GM19467 (cell line): ENCODE measurements around the gene HILPDA.

Experiments
- ATAC-seq: cut with Tn5 transposase; IDR thresholded peaks from one replicate; pipeline ENCODE4 v1.9.1; 2021; ENCODE audit warnings: mild to moderate bottlenecking, moderate library complexity; ENCODE audit not compliant: unreplicated experiment

Gene HILPDA

GRCh38 chr7:128455543-128456254, at the start of gene HILPDA:
HILPDA (plus strand) TSS chr7:128455878; CDS start chr7:128457269, 1,391 bp downstream.
- peak; percentile 91 for ATAC-seq

- no peak for ATAC-seq
These were observed 49.1 kb upstream of the HILPDA start for GRCh38 chr7:128406314-128407232.

- no peak for ATAC-seq
These were observed 48.5 kb upstream of the HILPDA start for GRCh38 chr7:128407233-128407589.

GRCh38 chr7:128407751-128408708, 47.6 kb upstream of the HILPDA start:
- no peak for ATAC-seq

- ATAC-seq: no peak
These were observed 46.7 kb upstream of the HILPDA start for GRCh38 chr7:128408709-128409595.

GRCh38 chr7:128409596-128410450, 45.9 kb upstream of the HILPDA start, which contains the start of gene IMPDH1:
IMPDH1 (minus strand) TSS chr7:128409982; CDS start chr7:128409901, 81 bp downstream.
- peak; percentile 79 for ATAC-seq

- no peak for ATAC-seq
These were observed 45.3 kb upstream of the HILPDA start for GRCh38 chr7:128410451-128410753.

- ATAC-seq: no peak
These were observed 40.4 kb upstream of the HILPDA start for GRCh38 chr7:128415217-128415785.

- no peak for ATAC-seq
These were observed 38.6 kb upstream of the HILPDA start for GRCh38 chr7:128417071-128417470.

- ATAC-seq: no peak
These were observed 36.4 kb upstream of the HILPDA start for GRCh38 chr7:128419257-128419656.

GRCh38 chr7:128420773-128421172, 34.9 kb upstream of the HILPDA start:
- ATAC-seq: no peak

GRCh38 chr7:128421384-128421783, 34.3 kb upstream of the HILPDA start:
- ATAC-seq: no peak

- no peak for ATAC-seq
These were observed 33.6 kb upstream of the HILPDA start for GRCh38 chr7:128422037-128422436.

GRCh38 chr7:128422842-128423241, 32.8 kb upstream of the HILPDA start:
- no peak for ATAC-seq

GRCh38 chr7:128424686-128425275, 30.9 kb upstream of the HILPDA start:
- no peak for ATAC-seq

- no peak for ATAC-seq
These were observed 29.8 kb upstream of the HILPDA start for GRCh38 chr7:128425850-128426249.

GRCh38 chr7:128427289-128427891, 28.3 kb upstream of the HILPDA start:
- ATAC-seq: no peak

GRCh38 chr7:128430207-128430606, 25.5 kb upstream of the HILPDA start:
- ATAC-seq: no peak
